A549 treated with Mapracorat at 1 μM for 4 hours (cell line): ENCODE measurements around the gene ZNF546. TPM values are rescaled to one million over a fixed set of nuclear protein-coding genes. Genes with fewer than 3 reads are reported as not detected.

Experiments used
- total RNA-seq: library from RNA; stranded (reverse); fragments of 200-300 nt; extraction: Qiagen RNA extraction; gene quantifications from 5 replicates; pipeline ENCODE4 v1.2.3, GENCODE V29; 2022

The ZNF546 gene
- 1.5 to 2.7 TPM (median 2.2 TPM) in 5 replicates for total RNA-seq

GRCh38 chr19:39996811-39997637, at the start of gene ZNF546:
Gene ZNF546, plus strand, starts transcription at chr19:39997060. Its CDS starts 1,267 bp downstream, at chr19:39998327.

GRCh38 chr19:39970675-39971379, 26.0 kb upstream of the ZNF546 start, which contains the start of gene PSMC4:
Gene PSMC4, plus strand, starts transcription at chr19:39971165. Its CDS starts 38 bp downstream, at chr19:39971203.

GRCh38 chr19:40055832-40056504, 59.1 kb downstream of the ZNF546 start, which contains the start of gene ZNF780B:
Gene ZNF780B, minus strand, starts transcription at chr19:40056231. Its CDS starts 5,899 bp downstream, at chr19:40050332.

Other genes starting within 250 kb of the ZNF546 start
- not detected in 5 replicates for gene LEUTX, start 218.2 kb upstream of the ZNF546 start, total RNA-seq
- 17.3 to 23.2 TPM (median 22.1 TPM) in 5 replicates for gene DYRK1B, start 162.9 kb upstream of the ZNF546 start, total RNA-seq
- 649 to 729 TPM (median 711 TPM) in 5 replicates for gene FBL, start 150.7 kb upstream of the ZNF546 start, total RNA-seq
- 0.29 to 1.3 TPM (median 0.80 TPM) in 5 replicates for gene FCGBP, start 62.4 kb upstream of the ZNF546 start, total RNA-seq
- 258 to 283 TPM (median 272 TPM) in 5 replicates for gene PSMC4, start 25.9 kb upstream of the ZNF546 start, total RNA-seq
- 4.7 to 7.3 TPM (median 6.0 TPM) in 5 replicates for gene ZNF780B, start 59.2 kb downstream of the ZNF546 start, total RNA-seq
- 24.3 to 31.5 TPM (median 27.6 TPM) in 5 replicates for gene ZNF780A, start 93.9 kb downstream of the ZNF546 start, total RNA-seq
- 12.1 to 16.8 TPM (median 15.5 TPM) in 5 replicates for gene MAP3K10, start 194.4 kb downstream of the ZNF546 start, total RNA-seq
- gene TTC9B, start 221.3 kb downstream of the ZNF546 start, total RNA-seq, result 0.21 to 0.47 TPM (median 0.34 TPM) in 4 of 5 replicates, not detected in the other
- 0.13 to 0.44 TPM (median 0.16 TPM) in 5 replicates for gene CCNP, start 229.6 kb downstream of the ZNF546 start, total RNA-seq